Testis (tissue), 2 donors: ENCODE results near the gene VSIG10L2.

Source experiments
- CTCF ChIP-seq, 3 experiments: fragments of 450-650 bp in 2 of 3; fragments of 200-600 bp in 1 of 3; sonication (generic) in 1 of 3; IDR thresholded peaks; one replicate each; pipeline ENCODE4 v1.5.1; 2016 to 2019; ENCODE audit warnings: antibody characterized with exemption in 3 of 3, mild to moderate bottlenecking in 2 of 3, moderate library complexity in 1 of 3
- POLR2A ChIP-seq: fragments of 450-650 bp; IDR thresholded peaks from one replicate; pipeline ENCODE4 v1.6.1; 2017; ENCODE audit warnings: antibody characterized with exemption, mild to moderate bottlenecking, moderate library complexity

- TF ChIP-seq POLR2A (no peak), CTCF (IDR thresholded peaks at IDR 0.05) (no peak)
Measured at GRCh38 chr11:125935618-125936199, 10.1 kb upstream of the VSIG10L2 start.
